T-cell (primary cell): ENCODE measurements around the gene FOXC1. TPM values are rescaled to one million over a fixed set of nuclear protein-coding genes. Genes with fewer than 3 reads are reported as not detected.

Source experiments
- ATAC-seq, 4 experiments: fragments of 200-7000 bp in 3 of 4; fragments of 150-1000 bp in 1 of 4; cut with Tn5 transposase; replicated peaks in 1 of 4; 1 replicate in 3 of 4; 2 replicates in 1 of 4; pipeline ENCODE4 v1.10.0; 2021; ENCODE audit warnings: moderate library complexity in 3 of 4, mild to moderate bottlenecking in 2 of 4, moderate number of reproducible peaks in 1 of 4
- CTCF ChIA-PET, 2 donors: fragments of 300-600 bp; sonication (Branson Sonifier 250); formaldehyde crosslinking; loops; one replicate each; lab custom pipeline; 2022; ENCODE audit warnings: antibody characterized with exemption in 2 of 2; lab: Charles Lee
- POLR2A ChIA-PET, 2 donors: fragments of 300-600 bp; sonication (Branson Sonifier 250); formaldehyde crosslinking; loops; one replicate each; lab custom pipeline; 2022; ENCODE audit warnings: antibody characterized with exemption in 2 of 2; lab: Charles Lee
- DNase-seq, 35 experiments: peaks; one replicate each; pipeline versions ENCODE4 v3.0.0 to v3.0.0-alpha.2; 2013 to 2023
- H3K27ac ChIP-seq: one replicate; pipeline ENCODE4 v1.5.1; 2013; ENCODE audit warnings: low read length
- H3K27me3 ChIP-seq, 2 experiments: replicated peaks in 1 of 2; 1 replicate in 1 of 2; 2 replicates in 1 of 2; pipeline versions ENCODE4 v1.6.1 to v1.7.0; 2013; ENCODE audit warnings: low read length in 1 of 2, mixed read lengths in 1 of 2; ENCODE audit not compliant: control insufficient read depth in 2 of 2, insufficient read depth in 2 of 2; ENCODE audit errors: extremely low read depth in 1 of 2
- H3K36me3 ChIP-seq, 2 donors: 1 replicate in 1 of 2; 2 replicates in 1 of 2; pipeline versions ENCODE4 v1.6.1 to v1.7.0; 2013; ENCODE audit warnings: low read length in 1 of 2; ENCODE audit not compliant: control insufficient read depth in 2 of 2, insufficient read depth in 1 of 2; ENCODE audit errors: extremely low read depth in 1 of 2
- H3K4me1 ChIP-seq, 2 experiments: 1 replicate in 1 of 2; 2 replicates in 1 of 2; pipeline versions ENCODE4 v1.6.1 to v1.7.0; 2013; ENCODE audit warnings: low read length in 2 of 2, mixed read lengths in 1 of 2; ENCODE audit not compliant: insufficient read depth in 2 of 2, control insufficient read depth in 1 of 2; ENCODE audit errors: extremely low read depth in 1 of 2
- H3K4me3 ChIP-seq, 2 donors: 1 replicate in 1 of 2; 2 replicates in 1 of 2; pipeline versions ENCODE4 v1.5.1 to v1.7.0; 2013; ENCODE audit warnings: mild to moderate bottlenecking in 2 of 2, low read length in 1 of 2, moderate library complexity in 1 of 2; ENCODE audit not compliant: control insufficient read depth in 1 of 2; ENCODE audit errors: extremely low read depth in 1 of 2
- H3K9me3 ChIP-seq: 2 replicates; pipeline ENCODE4 v1.7.0; 2013
- H3K27ac Mint-ChIP-seq, 2 donors: one replicate each; pipeline ENCODE4 v1.8.0; 2020 to 2021; ENCODE audit warnings: mild to moderate bottlenecking in 2 of 2, mixed read lengths in 2 of 2
- H3K27me3 Mint-ChIP-seq, 2 donors: one replicate each; pipeline ENCODE4 v1.8.0; 2021 to 2022; ENCODE audit warnings: mixed read lengths in 2 of 2
- H3K36me3 Mint-ChIP-seq: one replicate; pipeline ENCODE4 v1.8.0; 2021; ENCODE audit warnings: mixed read lengths
- H3K4me1 Mint-ChIP-seq, 3 donors: one replicate each; pipeline ENCODE4 v1.8.0; 2020 to 2022; ENCODE audit warnings: mixed read lengths in 3 of 3, mild to moderate bottlenecking in 1 of 3
- H3K4me3 Mint-ChIP-seq, 3 donors: one replicate each; pipeline ENCODE4 v1.8.0; 2020 to 2022; ENCODE audit warnings: mild to moderate bottlenecking in 3 of 3, mixed read lengths in 3 of 3, moderate library complexity in 3 of 3
- H3K9me3 Mint-ChIP-seq, 3 donors: one replicate each; pipeline ENCODE4 v1.8.0; 2020 to 2022; ENCODE audit warnings: mixed read lengths in 3 of 3
- WGBS: methylation state at CpG from one replicate; pipeline ENCODE4 v1.1.5; 2013; ENCODE audit warnings: missing lambda C conversion rate; ENCODE audit not compliant: insufficient coverage; 5-methylcytosine and 5-hydroxymethylcytosine counted together
- total RNA-seq, 35 experiments: library from RNA in 6 of 35; stranded (reverse) in 6 of 35; fragments of 120-200 nt in 1 of 35; gene quantifications; one replicate each; pipeline versions ENCODE4 v1.2.1 to v1.2.4 and lab custom pipeline; 2013 to 2026

Gene FOXC1
- total RNA-seq, 5 donors from 2014 or later (not counting 1 experiment from before 2014, with no cell fraction given) = 0.09 to 0.15 (median 0.12) TPM; not detected in 2

GRCh38 chr6:1607516-1608221, 2.0 kb upstream of the FOXC1 start:
- H3K27me3 Mint-ChIP-seq = peaks cover 61 to 65% of the 10 kb centered on the region in 2 donors
- Histone ChIP-seq H3K27ac (no peak overlapping the region), H3K4me3 (peak overlapping the region in 1 of 2 donors; percentile 17), H3K9me3 (no peaks in the 10 kb centered on the region), H3K36me3 (no peaks in the 10 kb centered on the region), H3K4me1 (peaks cover 17 to 64% of the 10 kb centered on the region in 2 experiments), H3K27me3 (peaks cover 6 to 76% of the 10 kb centered on the region in 2 experiments)
- peak overlapping the region; percentile 35 to 70 (median 47) for H3K4me3 Mint-ChIP-seq
- CTCF ChIA-PET = interaction anchor here (1.1 to 2.4 kb wide), 6 partner anchors 10 to 1027 kb away, joined by 4 to 10 read pairs (median 7); no protein-coding TSS in a partner anchor
- ATAC-seq (no peak), DNase-seq (peak in 1 of 35 experiments; percentile 26)
- H3K36me3 Mint-ChIP-seq = no peaks in the 10 kb centered on the region
- peak overlapping the region in 1 of 2 donors; percentile 2 for H3K27ac Mint-ChIP-seq
- WGBS = 3% methylated on average over 22 of the region's 32 CpGs
- peaks cover 45 to 50% (median 46%) of the 10 kb centered on the region in 3 donors for H3K4me1 Mint-ChIP-seq
- H3K9me3 Mint-ChIP-seq = no peaks in the 10 kb centered on the region
- POLR2A ChIA-PET = interaction anchor here in 1 of 2 donors (0.6 kb wide), 1 partner anchor 408 kb away, joined by 4 read pairs; no protein-coding TSS in a partner anchor

- ATAC-seq (no peak), DNase-seq (no peak)
- Mint-ChIP-seq H3K27me3 (peaks cover 56 to 65% of the 10 kb centered on the region in 2 donors), H3K4me3 (peak overlapping the region; percentile 34 to 70 (median 61)), H3K9me3 (no peaks in the 10 kb centered on the region), H3K4me1 (peaks cover 51 to 56% (median 51%) of the 10 kb centered on the region in 3 donors), H3K36me3 (no peaks in the 10 kb centered on the region), H3K27ac (peak overlapping the region in 1 of 2 donors; percentile 74)
- Histone ChIP-seq H3K36me3 (no peaks in the 10 kb centered on the region), H3K4me1 (peaks cover 18 to 64% of the 10 kb centered on the region in 2 experiments), H3K4me3 (peak overlapping the region in 1 of 2 donors; percentile 25), H3K27me3 (peaks cover 6 to 76% of the 10 kb centered on the region in 2 experiments), H3K27ac (no peak overlapping the region), H3K9me3 (no peaks in the 10 kb centered on the region)
- 12% methylated on average over 51 of the region's 59 CpGs for WGBS
- ChIA-PET CTCF (interaction anchor here in 1 of 2 donors (1.1 kb wide), 1 partner anchor 12 kb away, joined by 4 read pairs; no protein-coding TSS in a partner anchor), POLR2A (no interaction called here)
These were observed 1.3 kb upstream of the FOXC1 start for GRCh38 chr6:1608222-1609040.

GRCh38 chr6:1609041-1609647, 571 bp upstream of the FOXC1 start:
- ATAC-seq (peak in 1 of 4 experiments; percentile 8), DNase-seq (peak in 1 of 35 experiments; percentile 17)
- Mint-ChIP-seq H3K27ac (no peak overlapping the region), H3K4me3 (peak overlapping the region; percentile 50 to 70 (median 65)), H3K9me3 (no peaks in the 10 kb centered on the region), H3K27me3 (peaks cover 55 to 62% of the 10 kb centered on the region in 2 donors), H3K36me3 (no peaks in the 10 kb centered on the region), H3K4me1 (peaks cover 52 to 60% (median 54%) of the 10 kb centered on the region in 3 donors)
- Histone ChIP-seq H3K36me3 (no peaks in the 10 kb centered on the region), H3K27ac (no peak overlapping the region), H3K27me3 (peaks cover 9 to 76% of the 10 kb centered on the region in 2 experiments), H3K9me3 (no peaks in the 10 kb centered on the region), H3K4me3 (peak overlapping the region in 1 of 2 donors; percentile 25), H3K4me1 (peaks cover 21 to 69% of the 10 kb centered on the region in 2 experiments)
- CTCF ChIA-PET = no interaction called here
- POLR2A ChIA-PET = no interaction called here
- 3% methylated on average over 49 of the region's 58 CpGs for WGBS

- peak overlapping the region; percentile 15 to 53 for H3K4me3 ChIP-seq
- no peaks in the 10 kb centered on the region for H3K9me3 Mint-ChIP-seq
- 6% methylated on average over 101 of the region's 101 CpGs for WGBS
- H3K36me3 Mint-ChIP-seq = no peaks in the 10 kb centered on the region
- ChIA-PET CTCF (no interaction called here), POLR2A (no interaction called here)
- H3K27ac ChIP-seq = no peak overlapping the region
- H3K4me3 Mint-ChIP-seq = peak overlapping the region; percentile 66 to 82 (median 76)
- ATAC-seq = peak in 3 of 4 experiments; percentile 21 to 30 (median 25)
- no peaks in the 10 kb centered on the region for H3K36me3 ChIP-seq
- H3K9me3 ChIP-seq = no peaks in the 10 kb centered on the region
- peaks cover 22 to 62% of the 10 kb centered on the region in 2 experiments for H3K4me1 ChIP-seq
- peaks cover 11 to 70% of the 10 kb centered on the region in 2 experiments for H3K27me3 ChIP-seq
- H3K27me3 Mint-ChIP-seq = peaks cover 53 to 62% of the 10 kb centered on the region in 2 donors
- peak in 7 of 35 experiments; percentile 12 to 31 (median 22) for DNase-seq
- H3K4me1 Mint-ChIP-seq = peaks cover 47 to 58% (median 50%) of the 10 kb centered on the region in 3 donors
- peak overlapping the region in 1 of 2 donors; percentile 27 for H3K27ac Mint-ChIP-seq
These were observed 994 bp downstream of the FOXC1 start for GRCh38 chr6:1610497-1611321.

GRCh38 chr6:1611322-1611571, 1.5 kb downstream of the FOXC1 start:
- Histone ChIP-seq H3K9me3 (no peaks in the 10 kb centered on the region), H3K27me3 (peaks cover 14 to 68% of the 10 kb centered on the region in 2 experiments), H3K4me1 (peaks cover 22 to 58% of the 10 kb centered on the region in 2 experiments), H3K4me3 (no peak overlapping the region), H3K36me3 (no peaks in the 10 kb centered on the region), H3K27ac (no peak overlapping the region)
- peaks cover 50 to 62% of the 10 kb centered on the region in 2 donors for H3K27me3 Mint-ChIP-seq
- POLR2A ChIA-PET = no interaction called here
- H3K4me3 Mint-ChIP-seq = no peak overlapping the region
- ATAC-seq (no peak), DNase-seq (no peak)
- H3K36me3 Mint-ChIP-seq = no peaks in the 10 kb centered on the region
- peaks cover 42 to 53% (median 44%) of the 10 kb centered on the region in 3 donors for H3K4me1 Mint-ChIP-seq
- H3K27ac Mint-ChIP-seq = no peak overlapping the region
- CTCF ChIA-PET = interaction anchor here in 1 of 2 donors (1.4 kb wide), 1 partner anchor 15 kb away, joined by 8 read pairs; no protein-coding TSS in a partner anchor
- H3K9me3 Mint-ChIP-seq = no peaks in the 10 kb centered on the region
- WGBS = 6% methylated on average over 38 of the region's 38 CpGs
